Suppressor macrophage treated with lipopolysaccharide for 1 hour (primary cell): ENCODE results near the gene CCDC78.
A peak's percentile ranks its signal among the peaks of the same experiment; 100 is the strongest.

Experiments
- DNase-seq, 3 donors: peaks; one replicate each; pipeline ENCODE4 v3.0.0-alpha.2; 2020 to 2022

Gene CCDC78

DNA sequence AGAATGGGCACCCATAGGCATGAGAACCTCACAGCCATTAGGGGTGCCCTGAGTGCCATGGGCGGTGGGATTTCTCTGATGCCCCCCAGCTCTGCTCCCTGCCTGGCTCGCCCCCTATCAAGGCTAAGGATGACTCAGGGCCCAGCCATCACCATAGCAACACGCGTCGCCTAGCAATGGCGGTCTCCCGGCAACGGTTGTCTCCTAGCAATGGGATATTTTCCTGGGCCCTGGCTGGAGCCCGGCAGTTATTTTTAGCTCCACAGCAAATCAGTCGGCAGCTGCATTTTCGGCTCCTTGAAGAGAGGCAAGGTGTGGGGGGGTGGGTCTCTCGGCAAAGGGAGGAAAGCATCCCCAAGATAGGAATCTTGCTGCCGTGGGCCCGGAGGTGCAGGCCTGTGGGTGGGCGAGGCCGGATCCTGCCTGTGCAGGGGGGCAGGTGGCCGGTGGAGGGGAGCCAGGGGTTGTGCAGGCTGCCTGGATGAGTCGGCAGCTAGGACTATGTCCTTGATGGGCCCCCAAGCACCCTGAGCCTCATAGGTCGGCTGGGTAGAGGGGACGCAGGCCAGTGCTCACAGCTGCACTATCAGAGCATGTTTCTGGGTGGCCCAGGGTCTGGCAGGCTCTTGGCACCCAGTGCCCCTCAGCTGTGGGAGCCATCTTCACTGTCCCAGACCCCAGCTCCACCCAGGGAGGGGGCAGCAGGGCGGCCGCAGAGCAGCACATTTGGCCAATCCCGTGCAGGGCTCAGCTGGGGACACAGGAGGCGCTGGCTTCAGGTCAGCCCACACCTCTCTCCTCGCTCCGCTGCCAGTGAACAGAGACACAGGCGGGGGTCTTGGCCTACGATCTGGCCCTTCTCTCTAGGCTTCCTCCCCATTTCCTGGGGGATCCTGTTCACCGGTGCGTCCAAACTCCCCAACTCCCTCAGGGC lies 16.4 kb downstream of the CCDC78 start:
- DNase-seq, result peak; percentile 32 to 37 (median 32)

DNA sequence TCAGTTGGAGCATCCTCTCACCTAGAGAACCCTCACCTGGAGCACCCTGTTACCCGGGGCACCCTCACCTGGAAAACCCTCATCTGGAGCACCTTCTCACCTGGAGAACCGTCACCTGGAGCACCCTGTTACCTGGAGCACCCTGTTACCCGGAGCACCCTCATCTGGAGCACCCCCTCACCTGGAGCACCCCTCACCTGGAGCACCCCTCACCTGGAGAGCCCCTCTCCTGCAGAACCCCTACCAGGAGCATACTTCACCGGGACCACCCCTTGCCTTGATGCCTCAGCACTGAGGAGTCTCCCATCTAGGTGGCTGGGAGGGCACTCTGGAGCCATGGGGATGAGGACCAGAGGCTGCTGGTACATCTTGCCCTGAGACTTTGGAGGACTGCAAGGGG lies 17.3 kb downstream of the CCDC78 start:
- no peak for DNase-seq

DNA sequence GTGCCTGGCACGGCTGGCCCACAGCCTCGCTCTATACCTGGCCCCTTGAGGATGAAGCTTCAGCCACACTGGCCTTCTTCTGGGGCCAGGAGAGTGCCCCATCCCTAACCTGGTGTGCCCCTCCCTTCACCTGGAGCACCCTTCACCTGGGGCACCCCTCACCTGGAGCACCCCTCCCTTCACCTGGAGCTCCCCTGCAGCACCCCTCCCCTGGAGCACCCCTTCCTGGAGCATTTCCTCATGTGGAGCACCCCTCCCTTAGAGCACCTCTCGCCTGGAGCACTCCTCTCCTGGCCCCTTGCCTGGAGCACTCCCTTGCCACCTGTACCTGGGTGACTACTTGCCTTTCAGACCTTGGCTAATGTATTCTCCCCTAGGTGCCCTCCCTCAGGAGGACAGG lies 18.2 kb downstream of the CCDC78 start:
- peak in 1 of 3 donors; percentile 14 for DNase-seq

DNA sequence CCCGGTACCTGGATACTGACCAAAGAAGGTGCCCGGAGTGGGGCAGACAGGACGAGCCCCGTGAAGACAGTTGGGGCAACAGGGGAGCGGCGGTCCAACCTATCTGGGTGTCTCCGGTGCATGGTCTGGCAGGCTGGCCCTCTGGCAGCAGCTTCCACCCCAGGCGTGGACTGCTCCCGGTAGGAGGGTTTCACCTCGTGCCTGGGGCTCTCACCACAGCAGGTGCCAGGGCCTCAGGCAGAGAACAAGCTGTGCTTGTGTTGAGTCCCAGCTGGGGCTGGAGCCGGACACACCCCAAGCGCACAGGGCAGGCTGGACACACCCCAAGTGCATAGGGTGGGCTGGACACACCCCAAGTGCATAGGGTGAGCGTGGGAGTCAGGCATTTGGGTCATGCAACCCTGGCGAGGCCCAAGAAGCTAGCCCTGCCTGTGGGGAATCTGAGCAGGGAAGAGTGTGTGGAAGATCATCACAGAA lies 19.1 kb downstream of the CCDC78 start:
- peak in 1 of 3 donors; percentile 16 for DNase-seq

DNA sequence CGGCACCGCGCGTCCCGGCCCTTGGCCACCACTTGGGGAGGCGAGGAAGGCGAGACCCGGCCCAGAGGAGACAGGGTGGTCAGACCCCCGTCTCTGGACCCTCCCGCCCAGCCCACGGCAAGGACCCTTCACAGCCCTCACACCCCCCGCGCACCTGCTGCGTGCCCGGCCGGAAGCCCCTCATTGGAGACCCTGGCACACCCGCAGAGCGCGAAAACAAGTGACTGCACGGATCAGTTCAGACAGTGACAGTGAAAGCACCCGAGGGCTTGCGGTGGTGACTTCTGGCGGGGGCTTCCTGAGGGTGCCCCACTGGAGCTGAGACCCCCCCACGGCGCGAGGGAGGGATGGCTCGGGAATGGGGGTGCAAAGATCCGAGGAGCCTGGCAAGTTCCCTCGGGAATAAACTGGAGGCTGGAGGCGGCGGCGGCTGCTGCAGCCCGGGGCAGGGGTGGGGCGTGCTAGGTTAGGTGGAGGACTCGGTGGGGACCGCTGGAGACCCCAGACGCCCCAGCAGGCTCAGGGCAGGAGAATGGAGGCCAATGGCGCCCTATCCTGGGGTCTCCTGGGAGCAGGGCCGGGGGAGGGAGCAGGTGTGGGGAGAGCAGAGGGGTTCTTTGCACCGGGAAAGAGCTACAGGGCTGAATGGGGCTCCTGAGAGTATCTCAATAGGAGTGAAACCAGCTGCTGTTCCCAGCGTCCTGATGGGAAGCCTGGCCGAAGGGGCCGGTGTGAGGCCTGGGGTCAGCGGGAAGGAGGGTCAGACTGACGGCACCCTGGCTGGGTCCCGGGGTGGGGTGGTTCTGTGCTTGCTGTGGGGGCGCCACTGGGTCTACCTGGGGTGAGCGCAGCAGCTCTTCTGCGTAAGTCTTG lies 19.8 kb downstream of the CCDC78 start:
- no peak for DNase-seq

DNA sequence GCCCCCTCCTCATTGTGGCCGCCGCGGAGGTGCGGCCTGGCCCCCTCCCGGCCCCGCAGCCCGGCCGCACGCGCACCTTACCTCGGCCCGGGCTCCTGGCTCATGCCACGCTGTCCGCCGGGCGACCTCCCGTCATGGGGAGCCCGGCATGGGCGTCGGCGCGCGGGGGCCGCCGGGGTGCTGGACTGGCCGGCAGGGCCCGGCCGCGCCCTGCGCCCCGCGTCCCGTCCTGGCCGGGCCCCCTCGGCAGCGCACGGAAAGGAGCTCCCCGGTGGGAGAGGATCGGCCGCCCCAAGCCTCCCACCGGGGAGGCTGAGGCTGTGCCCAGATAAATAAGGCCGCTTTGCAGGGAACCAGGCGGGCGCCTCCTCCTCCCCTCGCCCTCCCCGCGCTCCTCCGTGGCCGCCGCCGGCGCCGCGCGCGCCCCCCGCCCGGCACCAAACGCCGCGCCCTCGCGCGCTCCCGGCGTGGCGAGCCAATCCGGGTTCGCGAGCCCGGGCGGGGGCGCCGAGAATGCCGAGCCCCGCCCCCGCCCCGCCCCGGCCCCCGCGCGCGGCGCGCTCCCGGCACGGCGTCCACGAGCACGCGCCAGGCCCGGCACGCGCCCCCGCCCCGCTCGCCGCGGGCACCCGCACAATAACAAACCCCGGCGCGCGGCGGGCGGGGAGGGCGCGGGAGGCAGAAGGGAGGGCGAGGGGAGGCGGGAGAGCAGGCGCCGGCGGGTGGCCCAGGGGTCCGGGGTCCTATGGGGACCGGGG lies 20.6 kb downstream of the CCDC78 start, which contains the start of gene FBXL16:
Gene FBXL16 (minus strand): TSS at position 371 of the 758 bp plus-strand sequence. CDS start 8,396 bp downstream, outside the sequence.
- DNase-seq, result peak in 2 of 3 donors; percentile 15 to 21

DNA sequence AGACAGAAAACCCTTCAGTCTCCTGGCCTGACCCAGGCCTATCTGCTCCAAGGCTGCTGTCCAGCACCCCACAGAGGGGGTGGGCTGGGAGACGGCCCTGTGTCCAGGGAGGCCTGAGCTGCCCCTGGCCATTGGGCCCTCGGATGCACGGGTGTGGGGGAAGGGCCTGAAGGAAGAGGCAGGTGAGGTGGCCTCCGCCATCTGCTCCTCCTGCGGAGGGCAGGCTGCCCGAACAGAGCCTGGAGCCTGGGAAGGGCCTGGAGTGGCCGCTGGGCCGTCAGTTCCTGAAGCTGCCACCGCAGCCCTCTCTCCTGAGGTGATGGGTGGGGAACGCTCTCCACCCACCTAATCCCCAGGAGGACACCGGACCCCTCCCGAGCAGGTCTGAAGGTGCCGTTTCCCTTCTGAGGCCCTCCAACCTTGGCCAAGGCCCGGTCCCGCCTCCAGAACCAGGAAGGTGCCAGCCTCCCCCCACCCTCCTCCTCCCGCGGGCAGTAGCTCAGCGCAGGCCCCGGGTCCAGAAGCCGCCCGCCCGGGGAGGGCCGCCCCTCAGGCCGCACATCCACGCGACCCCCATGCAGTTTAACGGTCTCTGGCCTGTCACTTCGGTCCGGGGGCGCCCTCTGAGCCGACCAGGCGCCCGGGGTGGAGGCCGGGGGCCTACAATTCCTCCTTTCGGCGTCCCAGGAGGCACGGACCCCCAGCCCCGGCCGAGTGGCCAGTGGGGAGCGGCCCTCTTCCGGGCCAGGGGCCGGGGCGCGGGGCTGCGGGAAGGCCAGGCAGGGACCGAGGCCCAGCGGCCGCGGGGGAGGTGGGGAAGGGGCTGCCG lies 21.5 kb downstream of the CCDC78 start:
- DNase-seq, result no peak

DNA sequence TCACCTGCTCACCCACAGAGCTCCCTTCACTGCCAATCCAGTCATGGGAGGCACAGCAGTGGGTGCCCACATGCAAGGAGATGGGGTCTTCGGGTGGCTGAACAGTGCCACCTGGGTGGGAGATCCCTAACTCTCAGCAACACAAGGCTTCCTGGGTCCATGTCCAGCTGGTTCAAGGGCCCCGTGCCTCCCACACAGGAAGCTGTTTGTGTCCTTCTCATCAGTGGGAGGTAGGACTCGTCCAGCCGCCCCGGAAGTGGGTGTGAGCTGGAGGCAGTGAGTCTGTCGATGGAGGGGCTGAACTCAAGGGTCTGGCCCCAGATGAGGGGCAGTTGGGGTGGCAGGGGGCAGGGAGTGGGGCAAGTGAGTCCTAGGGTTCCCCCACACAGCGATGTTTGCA lies 22.2 kb downstream of the CCDC78 start:
- DNase-seq, result no peak

DNA sequence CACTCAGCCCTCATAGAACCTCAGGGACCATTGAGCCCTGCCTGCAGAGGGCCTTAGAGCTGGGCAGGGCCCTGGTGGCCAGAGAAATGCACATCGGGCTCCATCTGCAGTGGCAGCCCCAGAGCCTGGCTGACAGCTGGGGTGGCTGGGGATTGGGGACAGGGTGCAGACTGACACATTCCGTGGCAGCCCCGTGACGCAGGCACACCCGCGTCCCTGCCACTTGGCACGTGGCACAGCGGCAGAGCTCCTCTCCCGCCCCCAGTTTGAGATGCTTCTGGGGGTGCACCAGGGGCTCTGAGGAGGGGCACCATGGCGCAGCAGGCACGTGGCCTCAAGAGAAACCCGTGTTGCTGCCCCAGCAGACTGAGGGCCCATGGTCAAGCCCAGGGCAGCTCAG lies 22.8 kb downstream of the CCDC78 start:
- no peak for DNase-seq

DNA sequence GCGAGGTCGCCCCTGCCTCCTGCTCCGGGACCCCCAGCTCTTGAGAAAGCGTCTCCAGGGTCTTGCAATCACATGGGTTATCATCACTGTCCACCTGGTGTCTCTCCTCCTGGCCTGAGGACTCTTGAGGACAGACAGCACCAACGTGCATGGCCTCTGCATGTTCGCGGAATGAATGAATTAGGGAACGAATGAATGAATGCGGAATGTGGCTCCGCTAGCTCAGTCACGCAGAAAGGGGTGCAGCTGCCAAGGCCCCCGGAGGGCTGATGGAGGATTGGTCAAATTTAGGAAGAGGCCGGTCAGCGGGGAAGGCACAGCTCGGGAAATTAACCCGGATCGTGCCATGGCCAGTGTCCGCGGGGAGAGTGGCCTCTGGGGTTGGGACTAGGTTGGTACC lies 23.9 kb downstream of the CCDC78 start:
- no peak for DNase-seq

DNA sequence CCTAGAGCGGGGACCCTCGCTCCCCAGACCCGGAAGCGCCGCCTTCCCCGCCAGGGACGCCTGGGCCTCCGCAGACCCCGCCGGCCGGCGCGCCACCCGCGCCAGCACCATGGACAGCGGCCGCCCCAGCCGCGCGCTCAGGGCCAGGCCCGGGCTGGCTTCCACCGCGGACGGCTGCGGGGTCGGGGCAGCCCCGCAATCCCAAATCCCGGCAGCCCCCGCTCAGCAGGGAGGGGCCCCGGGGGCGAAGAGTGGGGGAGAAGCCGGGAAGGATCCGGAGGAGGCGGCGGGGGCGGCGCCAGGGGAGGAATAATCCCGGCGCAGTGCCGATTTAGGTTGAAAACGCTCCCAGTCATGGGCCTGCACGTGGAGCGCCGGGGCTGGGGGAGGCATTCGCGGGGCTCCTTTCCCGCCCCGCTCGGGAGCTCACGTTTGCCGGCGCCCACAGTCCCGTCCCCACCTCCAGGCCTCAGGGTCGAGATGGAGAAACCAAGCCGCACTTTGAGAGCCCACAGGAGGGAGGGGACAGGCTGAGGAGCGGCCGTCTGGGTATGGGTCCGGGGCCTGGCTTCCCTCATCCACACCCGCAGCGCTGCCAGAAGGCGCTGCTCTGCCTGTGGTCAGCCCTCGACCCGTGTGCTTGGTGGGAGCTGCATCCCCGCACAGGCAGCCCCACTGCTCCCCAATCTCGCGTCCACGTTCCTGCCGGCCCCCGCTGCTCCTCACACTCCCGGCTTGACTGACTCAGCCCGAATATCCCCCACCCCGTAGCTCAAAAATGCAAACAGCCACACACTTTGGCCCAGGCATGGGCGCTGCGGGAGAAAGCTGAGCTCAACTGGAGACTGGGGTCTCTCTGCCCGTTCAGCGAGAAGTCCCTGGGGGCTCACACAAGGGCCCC lies 25.3 kb downstream of the CCDC78 start:
- DNase-seq, result peak; percentile 25 to 65 (median 40)

DNA sequence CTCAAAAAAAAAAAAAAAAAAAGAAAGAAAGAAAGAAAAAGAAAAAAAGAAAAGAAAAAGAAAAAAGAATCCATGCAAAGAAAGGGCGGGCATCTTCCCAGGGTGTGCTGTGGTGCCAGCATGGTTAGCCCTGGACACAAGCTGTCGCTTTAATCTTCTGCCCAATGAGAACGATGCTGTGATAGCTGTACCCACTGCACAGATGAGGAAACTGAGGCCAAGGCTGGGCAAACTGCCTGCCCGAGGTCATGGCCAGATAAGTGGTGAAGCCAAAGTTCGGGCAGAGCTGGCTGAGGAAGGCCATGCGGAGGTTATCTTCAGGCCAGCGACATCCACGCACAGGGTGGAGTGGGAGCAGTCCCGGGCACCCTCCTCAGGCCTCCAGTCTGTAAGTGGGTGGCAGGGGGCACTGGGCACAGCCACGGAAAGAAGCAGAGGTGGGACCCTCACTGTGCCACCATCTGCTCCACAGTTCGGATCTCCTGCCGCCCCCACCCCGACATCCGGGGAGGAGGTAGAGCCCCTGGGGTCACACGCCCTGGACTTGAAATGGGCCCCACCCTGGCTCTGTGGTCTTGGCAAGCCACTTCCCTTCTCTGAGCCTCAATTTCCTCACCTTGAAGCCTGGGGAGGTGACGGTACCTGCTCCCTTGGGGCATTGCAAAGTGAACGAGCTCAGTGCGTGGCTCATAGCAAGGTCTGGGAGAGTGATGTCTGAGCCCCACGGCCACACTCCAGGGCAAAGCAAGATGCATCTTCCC lies 27.2 kb downstream of the CCDC78 start:
- DNase-seq, result no peak

DNA sequence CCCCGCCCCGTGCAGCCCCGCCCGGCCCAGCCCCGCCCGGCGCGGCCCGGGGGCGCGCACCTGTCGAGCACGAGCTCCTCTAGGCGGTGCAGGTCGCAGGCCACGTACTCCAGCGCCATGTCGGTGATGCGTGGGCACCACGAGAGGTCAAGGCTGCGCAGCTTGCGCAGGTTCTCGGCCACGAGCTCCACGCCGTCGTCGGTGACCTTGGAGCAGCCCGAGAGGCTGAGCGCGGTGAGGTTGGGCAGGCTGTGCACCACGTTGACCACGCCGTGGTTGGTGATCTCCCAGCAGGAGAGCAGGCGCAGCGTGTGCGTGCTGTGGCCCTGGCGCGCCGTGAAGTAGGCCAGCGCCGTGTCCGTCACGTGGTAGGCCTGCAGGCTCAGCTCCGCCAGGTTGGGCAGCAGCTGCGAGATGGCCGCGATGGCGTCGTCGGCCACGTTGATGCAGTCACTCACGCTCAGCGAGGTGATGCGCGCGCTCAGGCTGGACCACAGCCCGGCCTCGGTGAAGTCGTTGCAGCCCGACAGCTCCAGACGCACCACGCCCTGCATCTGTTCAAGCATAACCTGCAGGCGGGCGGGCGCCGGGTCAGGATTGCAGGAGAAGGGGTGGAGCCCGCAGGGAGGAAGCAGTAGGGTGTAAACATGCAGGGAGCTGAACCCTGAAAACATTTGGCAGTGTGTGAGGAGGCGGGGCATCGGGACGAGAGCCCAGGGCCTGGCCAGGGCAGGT lies 30.7 kb downstream of the CCDC78 start:
- DNase-seq, result peak in 1 of 3 donors; percentile 23

DNA sequence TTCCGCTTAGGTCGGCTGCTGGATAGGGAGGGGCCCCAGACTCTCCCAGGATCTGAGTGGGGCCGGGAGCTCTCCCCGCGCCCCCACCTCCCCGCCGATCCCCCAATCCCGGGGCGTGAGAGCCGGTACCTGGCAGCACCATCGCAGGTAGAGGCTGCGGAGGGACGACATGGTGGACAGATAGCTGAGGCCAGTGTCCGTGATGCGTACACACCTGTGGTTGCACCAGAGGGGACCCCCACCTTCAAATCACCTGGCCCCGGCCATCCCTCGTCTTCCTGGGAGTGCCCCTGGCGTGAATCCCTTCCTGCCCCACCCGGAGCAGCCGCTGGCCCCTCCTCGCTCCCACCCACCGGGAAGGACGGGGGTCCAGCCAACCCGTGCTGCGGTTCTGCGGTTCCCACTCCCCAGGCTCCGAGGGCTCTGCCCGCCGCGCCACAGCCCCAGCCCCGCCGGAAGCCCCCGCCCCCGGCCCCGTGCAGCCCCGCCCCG lies 31.3 kb downstream of the CCDC78 start:
- DNase-seq, result no peak

DNA sequence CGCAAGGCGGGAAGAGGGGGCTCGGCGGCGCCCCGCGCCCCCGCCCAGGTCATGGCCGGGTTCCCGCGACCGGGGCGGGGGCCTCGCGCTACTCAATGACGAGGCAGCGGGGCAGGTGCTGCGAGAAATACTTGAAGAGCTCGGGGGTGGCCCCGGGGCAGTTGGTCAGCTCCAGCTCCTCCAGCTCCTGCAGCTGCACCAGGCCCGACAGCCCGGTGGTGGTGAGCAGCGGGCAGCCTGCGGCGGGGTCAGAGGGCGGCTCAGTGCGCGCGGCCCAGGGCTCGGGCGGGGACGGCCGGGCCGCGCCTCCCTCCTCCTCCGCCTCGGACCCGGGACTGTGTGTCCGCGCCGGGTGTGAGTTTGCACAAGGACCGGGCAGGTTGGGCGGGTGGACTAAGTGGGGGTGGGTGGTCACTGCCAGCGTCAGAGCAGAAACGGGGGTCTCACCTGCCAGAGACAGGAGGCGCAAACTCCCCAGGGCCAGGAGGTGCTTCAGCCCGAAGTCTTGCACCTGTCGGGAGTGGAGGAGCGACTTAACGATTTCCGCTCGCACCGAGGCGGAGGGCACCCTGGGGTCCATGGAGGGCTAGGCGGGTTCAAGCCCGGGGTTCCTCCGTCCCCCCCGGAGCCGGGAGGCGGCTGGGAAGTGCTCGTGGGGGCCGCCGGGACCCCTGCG lies 31.9 kb downstream of the CCDC78 start:
- DNase-seq, result no peak

DNA sequence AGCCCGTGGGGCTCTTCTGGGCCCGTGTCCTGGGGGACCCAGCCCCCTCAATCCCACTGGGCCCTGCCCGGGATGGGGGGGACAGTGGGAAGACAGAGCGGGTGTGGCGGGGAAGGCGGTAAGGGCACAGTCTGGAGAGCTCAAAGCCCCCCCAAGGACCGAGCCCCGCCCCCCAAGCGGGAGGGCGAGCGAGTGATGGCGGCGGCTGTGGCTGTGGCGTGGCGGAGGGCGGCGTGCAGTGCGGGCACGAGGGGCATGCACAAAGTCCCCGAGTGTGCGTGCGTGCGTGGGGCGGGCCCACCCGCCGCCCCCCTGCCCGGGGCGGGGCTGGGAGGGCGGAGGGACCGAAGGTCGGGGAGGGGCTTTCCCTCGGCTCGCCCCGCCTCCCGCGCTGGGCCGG lies 32.5 kb downstream of the CCDC78 start:
- DNase-seq, result no peak

DNA sequence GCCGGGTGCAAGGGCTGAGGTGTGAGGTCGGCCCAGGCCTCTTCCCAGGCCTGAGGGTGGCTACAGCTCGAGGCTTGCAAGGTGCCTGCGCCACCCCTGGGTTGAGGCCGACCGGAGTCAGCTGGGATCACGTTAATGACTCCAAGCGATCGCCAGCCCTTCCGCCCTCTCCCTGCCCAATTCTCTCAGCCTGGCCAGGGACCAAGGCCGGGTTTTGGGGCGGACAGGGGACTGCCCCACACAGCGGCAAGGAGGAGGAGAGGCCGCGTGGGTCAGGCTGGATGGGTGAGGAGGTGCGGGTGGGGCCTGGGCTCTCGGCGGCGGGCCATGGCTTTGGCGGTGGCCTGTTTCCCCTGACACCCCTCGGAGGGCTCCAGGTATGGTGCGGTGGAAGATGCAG lies 32.9 kb downstream of the CCDC78 start:
- DNase-seq, result no peak
